ENCODE measurements around the gene RAPGEF4. TPM values are rescaled to one million over a fixed set of nuclear protein-coding genes. Genes with fewer than 3 reads are reported as not detected.

Gene RAPGEF4
- polyA plus RNA-seq, 3 donors: not detected

DNA sequence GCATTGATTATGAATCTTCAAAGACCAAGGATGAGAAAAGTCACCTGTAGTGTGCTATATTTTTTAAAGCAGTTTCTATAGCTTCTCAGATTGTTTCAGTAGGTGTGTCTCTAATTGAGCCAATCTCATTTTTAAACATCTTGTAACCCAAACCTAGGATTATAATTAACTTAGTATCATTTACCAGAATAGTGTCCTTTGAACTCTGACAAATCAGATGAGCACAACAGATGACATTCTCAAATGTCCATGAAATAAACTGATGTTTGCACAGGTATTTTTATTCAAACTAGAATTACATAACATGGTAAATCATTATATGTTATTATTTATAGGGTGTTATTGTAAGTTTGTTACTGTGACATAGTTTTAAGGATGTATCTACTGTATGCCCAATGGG is 213.9 kb downstream of the RAPGEF4 start:
- no peaks in the 10 kb centered on the region for H3K4me1 Mint-ChIP-seq
- Histone ChIP-seq H3K4me1 (ENCODE audit: control insufficient read depth in 1 of 2, insufficient read depth in 2 of 2, low read length in 2 of 2) (no peaks in the 10 kb centered on the region), H3K4me2 (replicated peaks; ENCODE audit: extremely low read depth, low read length, poor library complexity, severe bottlenecking) (no peak overlapping the region), H3K27me3 (ENCODE audit: control insufficient read depth in 2 of 2, insufficient read depth in 2 of 2, low read length in 2 of 2) (peaks cover 0 to 5% of the 10 kb centered on the region in 2 donors), H2AFZ (ENCODE audit: insufficient read depth, low read depth, low read length, poor library complexity, severe bottlenecking) (no peak overlapping the region), H4K20me1 (ENCODE audit: insufficient read depth, low read length) (no peaks in the 10 kb centered on the region), H3K9me3 (replicated peaks in 1 of 2; ENCODE audit: control insufficient read depth in 1 of 2, insufficient read depth in 1 of 2, low read length in 2 of 2) (no peaks in the 10 kb centered on the region), H3K27ac (ENCODE audit: low read depth in 1 of 2, low read length in 2 of 2) (no peak overlapping the region), H3K4me3 (replicated peaks in 1 of 3; ENCODE audit: low read depth in 2 of 3, low read length in 3 of 3) (no peak overlapping the region), H3K79me2 (ENCODE audit: insufficient read depth, low read length) (no peaks in the 10 kb centered on the region), H3K36me3 (replicated peaks in 1 of 2; ENCODE audit: control insufficient read depth in 1 of 2, insufficient read depth in 2 of 2, low read length in 2 of 2) (no peaks in the 10 kb centered on the region), H3K9ac (ENCODE audit: insufficient read depth, low read length, poor library complexity, severe bottlenecking) (no peak overlapping the region)
- no peak overlapping the region for H3K27ac Mint-ChIP-seq
- TF ChIP-seq, protein P1, sequence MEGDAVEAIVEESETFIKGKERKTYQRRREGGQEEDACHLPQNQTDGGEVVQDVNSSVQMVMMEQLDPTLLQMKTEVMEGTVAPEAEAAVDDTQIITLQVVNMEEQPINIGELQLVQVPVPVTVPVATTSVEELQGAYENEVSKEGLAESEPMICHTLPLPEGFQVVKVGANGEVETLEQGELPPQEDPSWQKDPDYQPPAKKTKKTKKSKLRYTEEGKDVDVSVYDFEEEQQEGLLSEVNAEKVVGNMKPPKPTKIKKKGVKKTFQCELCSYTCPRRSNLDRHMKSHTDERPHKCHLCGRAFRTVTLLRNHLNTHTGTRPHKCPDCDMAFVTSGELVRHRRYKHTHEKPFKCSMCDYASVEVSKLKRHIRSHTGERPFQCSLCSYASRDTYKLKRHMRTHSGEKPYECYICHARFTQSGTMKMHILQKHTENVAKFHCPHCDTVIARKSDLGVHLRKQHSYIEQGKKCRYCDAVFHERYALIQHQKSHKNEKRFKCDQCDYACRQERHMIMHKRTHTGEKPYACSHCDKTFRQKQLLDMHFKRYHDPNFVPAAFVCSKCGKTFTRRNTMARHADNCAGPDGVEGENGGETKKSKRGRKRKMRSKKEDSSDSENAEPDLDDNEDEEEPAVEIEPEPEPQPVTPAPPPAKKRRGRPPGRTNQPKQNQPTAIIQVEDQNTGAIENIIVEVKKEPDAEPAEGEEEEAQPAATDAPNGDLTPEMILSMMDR (IDR thresholded peaks at IDR 0.05): no peak
- peaks cover 3 to 6% (median 5%) of the 10 kb centered on the region in 3 donors for H3K27me3 Mint-ChIP-seq (ENCODE audit: low read depth in 3 of 3)
- no peaks in the 10 kb centered on the region for H3K9me3 Mint-ChIP-seq
- intact Hi-C loops (cut with micrococcal nuclease): no loop called here
- no peak overlapping the region for H3K4me3 Mint-ChIP-seq
- H3K36me3 Mint-ChIP-seq: no peaks in the 10 kb centered on the region
- DNase-seq: no peak

DNA sequence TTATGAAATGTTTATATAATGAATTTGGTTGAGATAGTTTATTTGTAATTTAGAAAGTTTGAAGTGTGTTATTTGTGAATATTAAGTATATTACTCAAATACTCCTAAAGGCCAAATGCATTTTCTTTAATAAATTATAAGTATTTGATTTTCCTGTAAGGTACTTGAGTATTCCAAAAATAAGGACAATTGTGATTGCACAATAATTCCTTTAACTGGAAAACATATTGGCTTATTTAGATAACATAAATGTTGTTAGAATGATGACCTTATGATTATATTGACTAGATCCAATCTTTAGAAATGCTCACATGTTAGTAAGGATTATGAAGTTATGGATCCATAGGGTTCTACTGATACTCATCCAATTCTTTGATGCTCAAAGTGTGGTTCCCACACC is 214.9 kb downstream of the RAPGEF4 start:
- H3K4me1 Mint-ChIP-seq: no peaks in the 10 kb centered on the region
- no peak for DNase-seq

More for the DNA sequence above, 214.9 kb downstream of the RAPGEF4 start:
- H4K20me1 ChIP-seq (ENCODE audit: insufficient read depth, low read length): no peaks in the 10 kb centered on the region
- no peaks in the 10 kb centered on the region for H3K9me3 Mint-ChIP-seq
- H2AFZ ChIP-seq (ENCODE audit: insufficient read depth, low read depth, low read length, poor library complexity, severe bottlenecking): no peak overlapping the region
- TF ChIP-seq, protein P1 (IDR thresholded peaks at IDR 0.05): no peak
- H3K36me3 ChIP-seq (replicated peaks in 1 of 2; ENCODE audit: control insufficient read depth in 1 of 2, insufficient read depth in 2 of 2, low read length in 2 of 2): no peaks in the 10 kb centered on the region
- no peak overlapping the region for H3K4me2 ChIP-seq (replicated peaks; ENCODE audit: extremely low read depth, low read length, poor library complexity, severe bottlenecking)
- no peak overlapping the region for H3K27ac Mint-ChIP-seq
- no peak overlapping the region for H3K27ac ChIP-seq (ENCODE audit: low read depth in 1 of 2, low read length in 2 of 2)
- H3K4me3 ChIP-seq (replicated peaks in 1 of 3; ENCODE audit: low read depth in 2 of 3, low read length in 3 of 3): no peak overlapping the region
- peaks cover 0 to 5% of the 10 kb centered on the region in 2 donors for H3K27me3 ChIP-seq (ENCODE audit: control insufficient read depth in 2 of 2, insufficient read depth in 2 of 2, low read length in 2 of 2)
- no peak overlapping the region for H3K9ac ChIP-seq (ENCODE audit: insufficient read depth, low read length, poor library complexity, severe bottlenecking)
- H3K36me3 Mint-ChIP-seq: no peaks in the 10 kb centered on the region
- peaks cover 3 to 6% (median 5%) of the 10 kb centered on the region in 3 donors for H3K27me3 Mint-ChIP-seq (ENCODE audit: low read depth in 3 of 3)
- H3K9me3 ChIP-seq (replicated peaks in 1 of 2; ENCODE audit: control insufficient read depth in 1 of 2, insufficient read depth in 1 of 2, low read length in 2 of 2): no peaks in the 10 kb centered on the region
- H3K4me3 Mint-ChIP-seq: no peak overlapping the region
- no peaks in the 10 kb centered on the region for H3K79me2 ChIP-seq (ENCODE audit: insufficient read depth, low read length)
- intact Hi-C loops (cut with micrococcal nuclease): no loop called here
- no peaks in the 10 kb centered on the region for H3K4me1 ChIP-seq (ENCODE audit: control insufficient read depth in 1 of 2, insufficient read depth in 2 of 2, low read length in 2 of 2)
